ENCODE data around the gene CAMSAP1. TPM values are rescaled to one million over a fixed set of nuclear protein-coding genes. Genes with fewer than 3 reads are reported as not detected.
A peak's percentile ranks its signal among the peaks of the same experiment; 100 is the strongest.

Gene CAMSAP1
- total RNA-seq, 1 experiment from 2014 or later, result 52.7 TPM

GRCh38 chr9:135797507-135798262, 109.7 kb downstream of the CAMSAP1 start:
- no CpG with 5 or more reads among the region's 24 CpGs for WGBS (ENCODE audit: extremely low coverage, insufficient read length, low lambda C conversion rate)
- Histone ChIP-seq H3K9me3 (ENCODE audit: control insufficient read depth, low read depth, low read length) (no peaks in the 10 kb centered on the region), H3T11ph (ENCODE audit: low read length) (no peak overlapping the region), H3K4me1 (ENCODE audit: insufficient read depth, low read length) (no peaks in the 10 kb centered on the region), H3K56ac (ENCODE audit: insufficient read length, low read depth, low read length) (no peak overlapping the region), H3K4me2 (ENCODE audit: insufficient read depth, insufficient read length, low read length) (no peak overlapping the region), H4K91ac (ENCODE audit: insufficient read length, low read depth, low read length) (no peak overlapping the region), H2BK5ac (ENCODE audit: insufficient read length, low read length) (no peak overlapping the region), H3K18ac (ENCODE audit: insufficient read length, low read depth, low read length) (no peak overlapping the region), H2AFZ (ENCODE audit: low read length) (no peak overlapping the region), H3K79me1 (ENCODE audit: insufficient read depth, low read depth, low read length, poor library complexity, severe bottlenecking) (no peaks in the 10 kb centered on the region), H3K4ac (ENCODE audit: low read depth, low read length) (no peak overlapping the region), H2BK12ac (ENCODE audit: insufficient read length, low read depth, low read length) (no peak overlapping the region), H3K27ac (ENCODE audit: insufficient read length, low read depth, low read length) (no peak overlapping the region), H2BK20ac (ENCODE audit: low read depth, low read length, poor library complexity, severe bottlenecking) (no peak overlapping the region), H3K23ac (ENCODE audit: insufficient read length, low read depth, low read length) (no peak overlapping the region), H2BK120ac (ENCODE audit: low read depth, low read length, poor library complexity, severe bottlenecking) (no peak overlapping the region), H3K27me3 (ENCODE audit: insufficient read depth, low read length) (no peaks in the 10 kb centered on the region), H4K8ac (replicated peaks; ENCODE audit: insufficient read length, low read depth, low read length) (no peak overlapping the region), H3K9ac (ENCODE audit: extremely low read depth, insufficient read length, low read length) (no peak overlapping the region), H3K23me2 (ENCODE audit: insufficient read length, low read depth, low read length, poor library complexity, severe bottlenecking) (no peaks in the 10 kb centered on the region), H2AK5ac (ENCODE audit: insufficient read length, low read length) (no peak overlapping the region), H4K20me1 (ENCODE audit: control insufficient read depth, insufficient read depth, insufficient read length) (no peaks in the 10 kb centered on the region), H4K5ac (ENCODE audit: insufficient read length, low read depth, low read length) (no peak overlapping the region), H3K14ac (ENCODE audit: insufficient read depth, low read length) (no peak overlapping the region), H2BK15ac (ENCODE audit: low read depth, low read length) (no peak overlapping the region), H3K79me2 (ENCODE audit: insufficient read depth, low read length) (no peaks in the 10 kb centered on the region)
- DNase-seq, result peak; percentile 78
- peak overlapping the region in 1 of 3 experiments; percentile 28; a peak in 2 of 7 replicates for H3K27ac Mint-ChIP-seq
- peaks cover 3 to 10% of the 10 kb centered on the region in 2 experiments; a peak in 3 of 4 replicates for H3K4me1 Mint-ChIP-seq
- TF ChIP-seq, protein P1, sequence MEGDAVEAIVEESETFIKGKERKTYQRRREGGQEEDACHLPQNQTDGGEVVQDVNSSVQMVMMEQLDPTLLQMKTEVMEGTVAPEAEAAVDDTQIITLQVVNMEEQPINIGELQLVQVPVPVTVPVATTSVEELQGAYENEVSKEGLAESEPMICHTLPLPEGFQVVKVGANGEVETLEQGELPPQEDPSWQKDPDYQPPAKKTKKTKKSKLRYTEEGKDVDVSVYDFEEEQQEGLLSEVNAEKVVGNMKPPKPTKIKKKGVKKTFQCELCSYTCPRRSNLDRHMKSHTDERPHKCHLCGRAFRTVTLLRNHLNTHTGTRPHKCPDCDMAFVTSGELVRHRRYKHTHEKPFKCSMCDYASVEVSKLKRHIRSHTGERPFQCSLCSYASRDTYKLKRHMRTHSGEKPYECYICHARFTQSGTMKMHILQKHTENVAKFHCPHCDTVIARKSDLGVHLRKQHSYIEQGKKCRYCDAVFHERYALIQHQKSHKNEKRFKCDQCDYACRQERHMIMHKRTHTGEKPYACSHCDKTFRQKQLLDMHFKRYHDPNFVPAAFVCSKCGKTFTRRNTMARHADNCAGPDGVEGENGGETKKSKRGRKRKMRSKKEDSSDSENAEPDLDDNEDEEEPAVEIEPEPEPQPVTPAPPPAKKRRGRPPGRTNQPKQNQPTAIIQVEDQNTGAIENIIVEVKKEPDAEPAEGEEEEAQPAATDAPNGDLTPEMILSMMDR (conservative IDR thresholded peaks at IDR 0.05), result peak; percentile 94
- H3K36me3 Mint-ChIP-seq (ENCODE audit: insufficient read depth in 1 of 3, low read depth in 3 of 3), result no peaks in the 10 kb centered on the region
- no peaks in the 10 kb centered on the region for H3K27me3 Mint-ChIP-seq (ENCODE audit: low read depth)
- peak overlapping the region in 1 of 2 experiments; percentile 3; a peak in 1 of 5 replicates for H3K4me3 Mint-ChIP-seq
- no peaks in the 10 kb centered on the region; a peak in 1 of 5 replicates for H3K9me3 Mint-ChIP-seq

Data from H9 (cell line).